ENCODE measurements around the gene ABCA5. TPM values are rescaled to one million over a fixed set of nuclear protein-coding genes. Genes with fewer than 3 reads are reported as not detected.

The ABCA5 gene
- total and polyA plus RNA-seq, 4 donors = 4.8 to 76.3 (median 19.8) TPM

GRCh38 chr17:69271023-69271422, 55.9 kb downstream of the ABCA5 start:
- Histone ChIP-seq H3K4me1 (ENCODE audit: control insufficient read depth in 5 of 5, insufficient read depth in 5 of 5, low read length in 5 of 5) (no peaks in the 10 kb centered on the region), H3K4me3 (no peak overlapping the region), H3K27me3 (ENCODE audit: control insufficient read depth in 3 of 3, insufficient read depth in 3 of 3, low read length in 2 of 3) (no peaks in the 10 kb centered on the region), H3K9ac (ENCODE audit: insufficient read depth in 1 of 2, low read length in 2 of 2) (no peak overlapping the region), H3K9me3 (ENCODE audit: control insufficient read depth in 4 of 4, insufficient read depth in 3 of 4, low read length in 3 of 4) (no peaks in the 10 kb centered on the region), H3K27ac (ENCODE audit: low read depth in 1 of 2, low read length in 1 of 2) (no peak overlapping the region), H3K36me3 (ENCODE audit: control insufficient read depth in 4 of 4, insufficient read depth in 4 of 4, low read length in 4 of 4) (no peaks in the 10 kb centered on the region)
- ATAC-seq (ENCODE audit: insufficient read depth, low FRiP score) (no peak), DNase-seq (no peak)
- 85 to 88% methylated on average over 7 of the region's 7 CpGs for WGBS, 2 donors
- TF ChIP-seq, protein P1, sequence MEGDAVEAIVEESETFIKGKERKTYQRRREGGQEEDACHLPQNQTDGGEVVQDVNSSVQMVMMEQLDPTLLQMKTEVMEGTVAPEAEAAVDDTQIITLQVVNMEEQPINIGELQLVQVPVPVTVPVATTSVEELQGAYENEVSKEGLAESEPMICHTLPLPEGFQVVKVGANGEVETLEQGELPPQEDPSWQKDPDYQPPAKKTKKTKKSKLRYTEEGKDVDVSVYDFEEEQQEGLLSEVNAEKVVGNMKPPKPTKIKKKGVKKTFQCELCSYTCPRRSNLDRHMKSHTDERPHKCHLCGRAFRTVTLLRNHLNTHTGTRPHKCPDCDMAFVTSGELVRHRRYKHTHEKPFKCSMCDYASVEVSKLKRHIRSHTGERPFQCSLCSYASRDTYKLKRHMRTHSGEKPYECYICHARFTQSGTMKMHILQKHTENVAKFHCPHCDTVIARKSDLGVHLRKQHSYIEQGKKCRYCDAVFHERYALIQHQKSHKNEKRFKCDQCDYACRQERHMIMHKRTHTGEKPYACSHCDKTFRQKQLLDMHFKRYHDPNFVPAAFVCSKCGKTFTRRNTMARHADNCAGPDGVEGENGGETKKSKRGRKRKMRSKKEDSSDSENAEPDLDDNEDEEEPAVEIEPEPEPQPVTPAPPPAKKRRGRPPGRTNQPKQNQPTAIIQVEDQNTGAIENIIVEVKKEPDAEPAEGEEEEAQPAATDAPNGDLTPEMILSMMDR (IDR thresholded peaks at IDR 0.05; ENCODE audit: control extremely low read depth, extremely low read depth) = no peak

GRCh38 chr17:69269131-69269998, 57.6 kb downstream of the ABCA5 start:
- WGBS, 2 donors = 29 to 52% methylated on average over 6 of the region's 6 CpGs
- DNase-seq (peak in 2 of 3 donors; percentile 22 to 33), ATAC-seq (ENCODE audit: insufficient read depth, low FRiP score) (no peak)

DNA sequence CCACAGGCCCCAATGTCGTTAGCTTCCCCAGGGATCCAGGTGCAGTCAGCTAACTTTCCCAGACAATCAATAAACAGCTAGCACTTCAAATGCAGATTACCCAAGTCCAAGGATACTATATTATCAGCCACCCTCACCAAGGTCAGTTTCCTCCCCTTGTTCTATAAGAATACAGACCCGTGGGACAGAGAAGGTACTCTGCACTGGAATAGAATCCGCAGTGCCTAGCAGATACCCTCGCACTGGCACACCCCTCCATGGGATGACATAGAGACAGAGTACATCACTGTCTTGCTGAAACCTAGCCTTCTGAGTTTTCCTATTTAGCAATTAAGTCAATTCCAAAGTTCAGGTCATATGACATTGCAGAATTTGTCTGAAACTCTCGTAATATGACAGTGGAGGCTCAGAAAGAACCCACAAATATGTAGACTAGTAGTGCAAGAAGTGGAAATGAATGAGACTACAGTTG, 58.4 kb downstream of the ABCA5 start:
- ATAC-seq (ENCODE audit: insufficient read depth, low FRiP score) = no peak
- no peak for DNase-seq
- 85 to 91% methylated on average over 5 of the region's 5 CpGs for WGBS, 2 donors
- Histone ChIP-seq H3K27me3 (ENCODE audit: control insufficient read depth in 3 of 3, insufficient read depth in 3 of 3, low read length in 2 of 3) (no peaks in the 10 kb centered on the region), H3K27ac (ENCODE audit: low read depth in 1 of 2, low read length in 1 of 2) (no peak overlapping the region), H3K9ac (ENCODE audit: insufficient read depth in 1 of 2, low read length in 2 of 2) (no peak overlapping the region), H3K36me3 (ENCODE audit: control insufficient read depth in 4 of 4, insufficient read depth in 4 of 4, low read length in 4 of 4) (no peaks in the 10 kb centered on the region), H3K9me3 (ENCODE audit: control insufficient read depth in 4 of 4, insufficient read depth in 3 of 4, low read length in 3 of 4) (no peaks in the 10 kb centered on the region), H3K4me3 (no peak overlapping the region), H3K4me1 (ENCODE audit: control insufficient read depth in 5 of 5, insufficient read depth in 5 of 5, low read length in 5 of 5) (no peaks in the 10 kb centered on the region)
- TF ChIP-seq, protein P1 (IDR thresholded peaks at IDR 0.05; ENCODE audit: control extremely low read depth, extremely low read depth) = no peak

More at GRCh38 chr17:69269131-69269998, 57.6 kb downstream of the ABCA5 start:
- Histone ChIP-seq H3K9ac (ENCODE audit: insufficient read depth in 1 of 2, low read length in 2 of 2) (no peak overlapping the region), H3K4me1 (ENCODE audit: control insufficient read depth in 5 of 5, insufficient read depth in 5 of 5, low read length in 5 of 5) (no peaks in the 10 kb centered on the region), H3K27me3 (ENCODE audit: control insufficient read depth in 3 of 3, insufficient read depth in 3 of 3, low read length in 2 of 3) (no peaks in the 10 kb centered on the region), H3K4me3 (no peak overlapping the region), H3K27ac (ENCODE audit: low read depth in 1 of 2, low read length in 1 of 2) (no peak overlapping the region), H3K36me3 (ENCODE audit: control insufficient read depth in 4 of 4, insufficient read depth in 4 of 4, low read length in 4 of 4) (no peaks in the 10 kb centered on the region), H3K9me3 (ENCODE audit: control insufficient read depth in 4 of 4, insufficient read depth in 3 of 4, low read length in 3 of 4) (no peaks in the 10 kb centered on the region)
- TF ChIP-seq, protein P1 (IDR thresholded peaks at IDR 0.05; ENCODE audit: control extremely low read depth, extremely low read depth) = no peak
